Esophagus mucosa (tissue), 1 donor: Measurements from ENCODE around the gene FAM117A. TPM values are rescaled to one million over a fixed set of nuclear protein-coding genes. Genes with fewer than 3 reads are reported as not detected.
A peak's percentile ranks its signal among the peaks of the same experiment; 100 is the strongest.
"Not testable (repeated sequence)": the region's sequence is repeated elsewhere in the genome, so short reads cannot be mapped to it uniquely, and the experiment has no call there.

Experiments used
- ATAC-seq: fragments of 200-7000 bp; cut with Tn5 transposase; one replicate; pipeline ENCODE4 v1.9.1; 2020
- total RNA-seq: library from RNA; stranded (reverse); gene quantifications from one replicate; pipeline ENCODE4 v1.2.4, GENCODE V29; 2023
- donor health status: DM: yes; HTN: yes; CAD: no.

Gene FAM117A
- total RNA-seq, 1 donor from 2014 or later, result 3.9 TPM

DNA sequence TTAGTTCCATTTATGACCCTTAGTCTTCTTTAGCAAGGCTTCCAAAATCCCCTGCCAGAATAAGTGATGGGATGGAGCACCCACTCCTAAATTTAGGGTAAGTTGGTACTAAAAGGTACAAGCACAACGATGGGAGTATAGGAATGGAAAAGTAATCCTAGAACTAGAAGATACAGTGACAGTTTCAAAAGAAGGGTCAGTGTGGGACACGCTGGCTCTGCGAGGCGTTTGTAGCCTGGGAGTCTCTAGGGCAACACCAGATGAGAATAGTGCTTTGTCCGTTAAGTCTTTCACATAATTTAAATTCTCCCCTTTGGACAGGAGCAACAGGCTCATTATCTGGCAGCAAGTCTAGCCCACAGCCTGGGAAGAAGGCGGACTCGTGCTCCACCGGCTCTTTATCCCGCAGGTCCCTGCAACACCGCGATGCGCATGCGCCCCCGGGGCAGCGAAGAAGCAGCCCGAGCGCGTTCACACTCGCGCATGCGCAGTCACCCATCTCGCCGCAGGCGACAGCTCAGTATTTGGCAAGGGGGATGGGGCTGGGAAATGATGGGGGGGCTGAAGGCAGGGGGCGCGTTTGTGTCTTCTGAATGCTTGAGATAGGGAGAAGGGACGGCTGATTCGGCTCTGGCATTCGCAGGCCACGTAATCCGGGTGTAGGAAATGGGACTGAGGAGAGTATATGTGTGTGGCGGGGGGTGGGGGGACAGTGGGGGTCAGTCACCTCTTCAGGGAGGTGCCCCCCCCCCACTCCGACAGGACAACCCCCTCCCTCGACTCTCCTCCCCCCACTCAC is 86.6 kb downstream of the FAM117A start:
- peak; percentile 73 for ATAC-seq

DNA sequence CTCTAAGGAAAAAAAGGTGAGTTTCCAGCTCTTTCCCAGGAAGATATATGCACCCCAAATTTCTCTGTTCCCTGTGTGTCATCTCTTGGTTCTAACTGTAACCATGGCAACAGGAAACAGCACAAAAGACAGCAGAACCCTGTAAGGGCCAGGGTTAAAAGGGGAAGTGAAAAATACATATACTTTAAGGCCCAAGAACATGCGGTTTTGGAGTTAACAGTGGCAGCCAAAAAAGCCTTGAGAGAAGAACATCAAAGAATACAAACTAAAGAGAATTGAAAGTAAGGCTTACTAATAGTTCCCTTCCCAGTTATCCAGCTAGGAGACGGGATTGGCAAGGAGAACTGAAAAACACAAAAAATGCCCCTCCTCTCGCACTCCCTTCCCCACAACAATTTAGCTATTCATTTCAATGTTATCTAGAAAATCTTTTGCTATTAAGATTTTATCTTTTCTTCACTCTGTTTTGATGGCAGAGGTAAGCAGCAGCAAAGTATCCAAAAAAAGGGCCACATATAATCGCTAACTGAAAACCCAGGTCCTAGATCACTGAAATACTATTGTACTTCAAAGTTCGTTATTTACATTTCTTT is 87.6 kb downstream of the FAM117A start:
- no peak for ATAC-seq

DNA sequence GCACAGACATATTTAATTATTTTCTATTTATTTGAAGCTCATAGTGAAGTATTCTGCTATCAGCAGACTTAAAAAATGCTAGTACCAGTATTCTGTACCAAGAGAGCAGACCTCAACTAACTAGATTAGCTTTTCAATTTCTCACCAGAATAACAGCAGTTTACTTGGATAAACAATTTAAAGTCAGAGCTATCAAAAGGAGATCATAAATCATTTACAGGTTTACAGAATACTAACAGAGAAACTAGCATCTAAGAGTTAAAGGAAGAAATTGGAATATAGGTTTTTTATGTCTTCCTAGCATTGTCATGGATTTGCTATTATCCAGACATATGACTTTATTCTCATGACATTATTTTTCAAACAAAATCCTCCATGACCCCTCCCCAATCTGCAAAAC is 89.4 kb downstream of the FAM117A start:
- ATAC-seq, result no peak

DNA sequence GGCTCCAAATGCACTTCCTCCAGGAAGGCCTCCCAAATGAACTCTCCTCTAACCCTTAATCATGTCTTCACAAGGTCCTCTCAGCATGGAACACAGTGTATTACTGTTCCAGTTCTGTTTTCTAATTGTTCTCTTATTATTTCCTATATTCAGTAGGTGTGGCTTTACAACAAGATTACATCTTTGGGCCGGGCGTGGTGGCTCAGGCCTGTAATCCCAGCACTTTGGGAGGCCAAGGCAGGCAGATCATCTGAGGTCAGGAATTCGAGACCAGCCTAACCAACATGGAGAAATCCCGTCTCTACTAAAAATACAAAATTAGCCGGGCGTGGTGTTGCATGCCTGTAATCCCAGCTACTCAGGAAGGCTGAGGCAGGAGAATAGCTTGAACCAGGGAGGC is 90.3 kb downstream of the FAM117A start:
- ATAC-seq, result not testable (repeated sequence)

DNA sequence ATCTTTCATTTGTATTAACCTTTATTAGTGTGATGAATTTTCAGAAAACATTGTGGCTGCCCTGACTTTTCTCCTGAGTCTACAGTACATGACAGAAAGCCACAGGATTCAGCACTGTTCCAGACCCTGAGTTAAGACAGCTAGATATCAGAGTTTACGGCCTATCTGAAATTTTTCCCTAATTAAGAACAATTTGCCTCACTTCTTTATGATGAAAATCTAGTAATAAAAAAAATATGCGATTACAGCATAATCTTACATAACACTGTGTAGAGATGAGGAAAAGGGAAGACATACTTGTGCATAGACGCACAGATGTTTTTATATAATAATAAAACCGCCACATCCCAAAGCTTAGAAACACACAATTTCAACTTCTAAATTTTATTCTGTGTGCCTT is 93.3 kb downstream of the FAM117A start:
- ATAC-seq, result no peak

DNA sequence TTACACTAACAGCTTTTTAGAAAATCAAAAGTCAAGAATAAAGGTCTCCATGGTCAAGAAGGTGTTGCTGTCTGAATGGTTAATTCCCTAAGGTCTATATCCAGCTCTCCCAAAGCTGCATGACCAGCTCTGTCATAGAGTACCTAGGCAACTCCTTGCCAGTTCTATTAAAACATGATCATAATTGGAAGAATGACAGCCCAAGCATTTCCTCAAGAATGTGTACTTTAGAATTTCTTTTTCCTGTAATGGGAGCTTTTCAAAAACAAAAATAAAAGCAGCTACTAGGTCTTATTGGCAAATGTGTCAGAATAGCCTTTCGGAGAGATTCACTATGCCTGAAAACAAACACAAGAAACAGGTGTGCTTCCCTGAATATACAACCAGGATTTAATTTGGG is 93.9 kb downstream of the FAM117A start:
- no peak for ATAC-seq

DNA sequence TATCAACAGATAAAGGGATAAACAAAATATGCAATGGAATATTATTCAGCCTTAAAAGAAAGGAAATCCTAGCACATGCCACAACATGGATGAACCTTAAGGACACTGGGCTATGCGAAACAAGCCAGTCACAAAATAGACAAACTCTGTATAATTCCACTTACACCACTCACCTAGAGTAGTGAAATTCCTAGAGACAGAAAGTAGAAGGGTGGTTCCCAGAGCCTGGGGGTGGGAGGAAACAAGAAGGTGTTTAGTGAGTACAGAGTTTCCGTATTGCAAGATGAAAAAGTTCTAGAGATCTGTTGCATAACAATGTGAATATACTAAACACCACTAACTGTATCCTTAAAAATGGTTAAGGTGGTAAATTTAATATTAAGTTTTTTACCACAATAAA is 96.1 kb downstream of the FAM117A start:
- ATAC-seq, result peak; percentile 39

DNA sequence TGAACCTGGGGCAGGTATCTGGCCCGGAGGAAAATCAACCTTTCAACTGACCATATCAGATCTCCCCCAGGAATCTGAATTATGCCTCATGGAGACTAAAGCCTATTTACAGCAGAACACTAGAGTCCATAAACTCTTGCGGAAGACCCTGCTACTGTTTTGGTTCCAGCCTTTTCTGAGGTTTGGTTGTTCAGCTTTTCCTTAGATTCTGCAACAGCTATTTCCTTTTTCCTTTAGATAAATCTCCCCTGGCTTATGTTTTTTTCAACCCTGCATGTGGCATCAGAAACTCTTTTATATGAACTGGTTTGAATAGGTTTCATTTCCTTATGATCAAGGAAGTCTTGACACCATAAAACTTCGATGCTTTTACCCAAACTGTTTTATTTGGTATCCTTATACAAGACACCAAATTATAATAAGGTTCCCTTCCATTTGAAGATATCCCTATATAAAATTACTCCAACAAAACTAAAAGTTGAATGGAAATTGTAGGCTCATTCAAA is 99.2 kb downstream of the FAM117A start:
- no peak for ATAC-seq

Other genes with a start within 250 kb of the FAM117A start
- 0.16 TPM for gene NXPH3, start 188.3 kb downstream of the FAM117A start, total RNA-seq
- gene SPOP, start 86.0 kb downstream of the FAM117A start, total RNA-seq, result 27.9 TPM
- gene SLC35B1, start 56.2 kb downstream of the FAM117A start, total RNA-seq, result 37.2 TPM
- gene KAT7, start 24.6 kb upstream of the FAM117A start, total RNA-seq, result 33.7 TPM
- gene TAC4, start 83.9 kb upstream of the FAM117A start, total RNA-seq, result not detected
- gene DLX4, start 205.1 kb upstream of the FAM117A start, total RNA-seq, result 0.52 TPM
- 4.0 TPM for gene DLX3, start 231.1 kb upstream of the FAM117A start, total RNA-seq